ENCODE results near the gene NXNL1. TPM values are rescaled to one million over a fixed set of nuclear protein-coding genes. Genes with fewer than 3 reads are reported as not detected.

Gene NXNL1
- total RNA-seq, 4 donors from 2014 or later = not detected

DNA sequence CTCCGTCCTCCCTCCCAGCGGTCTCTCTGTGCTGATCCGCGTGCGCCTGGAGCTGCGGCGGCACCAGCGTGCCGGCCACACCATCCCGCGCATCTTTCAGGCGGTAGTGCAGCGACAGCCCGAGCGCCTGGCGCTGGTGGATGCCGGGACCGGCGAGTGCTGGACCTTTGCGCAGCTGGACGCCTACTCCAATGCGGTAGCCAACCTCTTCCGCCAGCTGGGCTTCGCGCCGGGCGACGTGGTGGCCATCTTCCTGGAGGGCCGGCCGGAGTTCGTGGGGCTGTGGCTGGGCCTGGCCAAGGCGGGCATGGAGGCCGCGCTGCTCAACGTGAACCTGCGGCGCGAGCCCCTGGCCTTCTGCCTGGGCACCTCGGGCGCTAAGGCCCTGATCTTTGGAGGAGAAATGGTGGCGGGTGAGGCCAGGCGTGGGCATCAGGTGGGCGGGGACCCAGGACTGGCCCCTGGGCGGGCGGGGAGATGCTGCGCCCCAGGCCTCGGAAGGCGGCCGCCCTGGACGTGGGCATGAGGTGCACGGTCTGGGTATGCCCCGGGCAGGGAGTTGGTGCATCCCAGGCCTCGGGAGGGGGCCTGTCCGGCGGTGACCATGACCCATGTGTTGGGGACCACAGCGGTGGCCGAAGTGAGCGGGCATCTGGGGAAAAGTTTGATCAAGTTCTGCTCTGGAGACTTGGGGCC, 26.0 kb upstream of the NXNL1 start:
- intact Hi-C loops (cut with DNase I) = no loop called here
- Histone ChIP-seq H3K4me1 (peaks cover 16 to 32% (median 26%) of the 10 kb centered on the region in 4 donors), H3K27ac (replicated peaks in 1 of 4) (no peak overlapping the region), H3K27me3 (no peaks in the 10 kb centered on the region), H3K36me3 (peaks cover 0 to 49% (median 25%) of the 10 kb centered on the region in 4 donors), H3K9me3 (no peaks in the 10 kb centered on the region), H3K4me3 (no peak overlapping the region)
- no peak for DNase-seq (ENCODE audit: extremely low spot score)
- TF ChIP-seq POLR2A (IDR thresholded peaks at IDR 0.05; ENCODE audit: low read depth) (no peak), POLR2AphosphoS5 (IDR thresholded peaks at IDR 0.05) (no peak), CTCF (IDR thresholded peaks at IDR 0.05) (no peak), EP300 (IDR thresholded peaks at IDR 0.05) (no peak)
- 94% methylated on average over 29 of the region's 58 CpGs for WGBS

DNA sequence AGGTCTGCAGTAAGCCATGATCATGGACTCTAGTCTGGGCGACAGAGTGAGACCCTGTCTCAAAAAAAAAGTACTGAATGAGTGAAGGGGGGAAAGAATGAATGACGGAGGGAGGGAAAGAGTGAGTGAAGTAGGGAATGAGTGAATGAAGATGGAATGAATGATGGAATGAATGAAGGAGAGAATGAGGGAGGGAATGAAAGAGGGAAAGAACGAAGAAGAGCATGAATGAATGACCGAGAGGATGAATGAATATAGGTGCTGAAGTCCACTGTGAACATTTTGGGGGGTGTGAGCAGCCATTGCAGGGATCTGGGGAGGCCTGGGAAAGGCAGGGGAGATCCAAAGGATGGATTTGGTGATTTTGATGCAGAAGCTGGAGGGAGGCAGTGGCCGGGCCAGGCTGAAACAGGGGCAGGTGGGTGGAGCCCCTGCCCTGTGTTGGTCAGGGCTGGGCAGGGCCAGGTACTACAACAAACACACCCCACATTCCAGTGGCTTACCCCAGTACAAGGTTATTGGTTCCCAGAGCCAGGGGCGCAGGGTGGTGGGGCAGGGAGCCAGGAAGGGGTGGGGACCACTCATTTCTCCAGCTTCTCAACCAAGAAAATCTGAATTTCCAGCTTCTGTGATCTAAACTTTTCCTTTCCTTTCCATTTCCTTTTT, 23.9 kb upstream of the NXNL1 start:
- Histone ChIP-seq H3K4me3 (no peak overlapping the region), H3K9me3 (no peaks in the 10 kb centered on the region), H3K36me3 (peaks cover 0 to 38% (median 24%) of the 10 kb centered on the region in 4 donors), H3K4me1 (peaks cover 19 to 39% (median 35%) of the 10 kb centered on the region in 4 donors), H3K27ac (replicated peaks in 1 of 4) (no peak overlapping the region), H3K27me3 (no peaks in the 10 kb centered on the region)
- TF ChIP-seq POLR2A (IDR thresholded peaks at IDR 0.05; ENCODE audit: low read depth) (no peak), CTCF (IDR thresholded peaks at IDR 0.05) (no peak), EP300 (IDR thresholded peaks at IDR 0.05) (no peak), POLR2AphosphoS5 (IDR thresholded peaks at IDR 0.05) (no peak)
- intact Hi-C loops (cut with DNase I) = no loop called here
- no peak for DNase-seq (ENCODE audit: extremely low spot score)
- 96% methylated on average over 6 of the region's 6 CpGs for WGBS

DNA sequence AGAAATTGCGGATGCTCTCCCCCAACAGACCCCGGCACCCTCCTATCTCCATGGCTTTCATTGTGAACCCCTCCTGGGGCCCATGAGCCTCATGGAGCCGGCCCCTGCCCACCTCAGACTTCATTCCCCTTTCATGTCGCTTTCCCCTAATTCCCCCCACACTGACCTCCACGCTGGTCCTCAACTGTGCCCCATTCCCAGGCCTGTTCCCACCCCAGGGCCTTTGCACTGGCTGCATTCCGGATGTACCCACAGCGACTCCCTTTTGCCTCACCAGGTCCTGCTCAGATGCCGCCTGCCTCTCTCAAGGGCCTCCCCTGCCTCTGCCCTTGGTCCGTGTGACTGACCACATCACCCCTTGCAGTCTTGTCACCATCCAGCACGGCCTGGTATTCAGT, 22.9 kb upstream of the NXNL1 start:
- Histone ChIP-seq H3K4me1 (peaks cover 16 to 32% (median 28%) of the 10 kb centered on the region in 4 donors), H3K9me3 (no peaks in the 10 kb centered on the region), H3K27ac (replicated peaks in 1 of 4) (no peak overlapping the region), H3K4me3 (no peak overlapping the region), H3K27me3 (no peaks in the 10 kb centered on the region), H3K36me3 (peaks cover 0 to 35% (median 21%) of the 10 kb centered on the region in 4 donors)
- 96% methylated on average over 10 of the region's 10 CpGs for WGBS
- no peak for DNase-seq (ENCODE audit: extremely low spot score)
- intact Hi-C loops (cut with DNase I) = no loop called here
- no peak for TF ChIP-seq CTCF (IDR thresholded peaks at IDR 0.05)
- no peak for TF ChIP-seq EP300 (IDR thresholded peaks at IDR 0.05)

DNA sequence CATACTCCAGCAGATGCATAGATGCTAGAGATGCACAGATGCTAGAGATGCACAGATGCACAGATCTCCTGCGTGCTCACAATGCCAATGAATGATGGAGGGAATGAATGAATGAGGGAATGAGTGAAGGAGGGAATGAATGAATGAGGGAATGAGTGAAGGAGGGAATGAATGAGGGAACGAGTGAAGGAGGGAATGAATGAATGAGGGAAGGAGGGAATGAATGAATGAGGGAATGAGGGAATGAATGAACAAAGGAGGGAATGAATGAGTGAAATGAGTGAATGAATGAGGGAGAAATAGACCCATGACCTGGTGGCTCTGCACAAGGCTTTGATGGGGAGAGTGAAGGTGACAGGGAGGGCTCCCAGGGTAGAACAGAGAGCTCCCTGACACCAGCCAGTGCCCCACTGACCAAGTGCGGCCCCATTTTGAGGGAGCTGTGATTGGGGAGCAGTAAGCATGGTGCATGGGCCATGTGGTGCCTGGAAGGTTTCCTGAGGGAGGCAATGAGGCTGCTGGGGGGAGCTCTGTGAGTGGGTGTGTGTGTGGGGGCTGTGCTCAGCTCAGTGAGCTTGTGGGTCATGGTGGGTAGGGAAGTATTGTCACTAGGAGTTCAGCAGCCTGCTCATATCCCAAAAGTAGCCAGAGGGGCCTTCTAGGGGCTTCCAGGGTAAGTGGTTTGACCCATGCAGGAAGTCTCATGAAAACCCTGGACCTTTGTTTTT, 22.3 kb upstream of the NXNL1 start:
- DNase-seq (ENCODE audit: extremely low spot score) = no peak
- Histone ChIP-seq H3K27me3 (no peaks in the 10 kb centered on the region), H3K4me1 (peaks cover 11 to 27% (median 22%) of the 10 kb centered on the region in 4 donors), H3K9me3 (no peaks in the 10 kb centered on the region), H3K27ac (replicated peaks in 1 of 4) (no peak overlapping the region), H3K4me3 (no peak overlapping the region), H3K36me3 (peaks cover 0 to 30% (median 18%) of the 10 kb centered on the region in 4 donors)
- WGBS = 85% methylated on average over 3 of the region's 3 CpGs
- no peak for TF ChIP-seq POLR2AphosphoS5 (IDR thresholded peaks at IDR 0.05)
- no peak for TF ChIP-seq POLR2A (IDR thresholded peaks at IDR 0.05; ENCODE audit: low read depth)
- TF ChIP-seq CTCF (IDR thresholded peaks at IDR 0.05) = no peak
- no peak for TF ChIP-seq EP300 (IDR thresholded peaks at IDR 0.05)
- intact Hi-C loops (cut with DNase I) = no loop called here
